Chondrocyte (in vitro differentiated cells): Measurements from ENCODE around the gene CHST11. TPM values are rescaled to one million over a fixed set of nuclear protein-coding genes. Genes with fewer than 3 reads are reported as not detected.

Experiments
- DNase-seq: peaks from one replicate; pipeline ENCODE4 v3.0.0; 2021; ENCODE audit warnings: mixed read lengths, low spot score
- H3K27ac Mint-ChIP-seq: one replicate; pipeline ENCODE4 v1.8.0; 2021; ENCODE audit warnings: mild to moderate bottlenecking, moderate library complexity, mixed read lengths; ENCODE audit not compliant: unreplicated experiment
- H3K27me3 Mint-ChIP-seq: 2 replicates; pipeline ENCODE4 v1.8.0; 2021; ENCODE audit warnings: low read depth, mixed read lengths
- H3K36me3 Mint-ChIP-seq: 2 replicates; pipeline ENCODE4 v1.8.0; 2021; ENCODE audit warnings: low read depth, mixed read lengths
- H3K4me1 Mint-ChIP-seq: 2 replicates; pipeline ENCODE4 v1.8.0; 2021; ENCODE audit warnings: low read depth, mild to moderate bottlenecking, mixed read lengths
- H3K4me3 Mint-ChIP-seq: one replicate; pipeline ENCODE4 v1.8.0; 2021; ENCODE audit warnings: mild to moderate bottlenecking, moderate library complexity, mixed read lengths; ENCODE audit not compliant: unreplicated experiment
- H3K9me3 Mint-ChIP-seq: 2 replicates; pipeline ENCODE4 v1.8.0; 2021; ENCODE audit warnings: low read depth, mixed read lengths
- total RNA-seq: library from RNA; stranded (reverse); gene quantifications from 3 replicates; pipeline ENCODE4 v1.2.1, GENCODE V29; 2021
- TF ChIP-seq, protein P1 (sequence below): fragments of 200-600 bp; sonication (generic); IDR thresholded peaks from 2 replicates; pipeline ENCODE4 v1.5.0; 2021; ENCODE audit warnings: antibody characterized with exemption, mild to moderate bottlenecking, moderate library complexity

Gene CHST11
- total RNA-seq, 1 donor from 2014 or later: 6.2 TPM

DNA sequence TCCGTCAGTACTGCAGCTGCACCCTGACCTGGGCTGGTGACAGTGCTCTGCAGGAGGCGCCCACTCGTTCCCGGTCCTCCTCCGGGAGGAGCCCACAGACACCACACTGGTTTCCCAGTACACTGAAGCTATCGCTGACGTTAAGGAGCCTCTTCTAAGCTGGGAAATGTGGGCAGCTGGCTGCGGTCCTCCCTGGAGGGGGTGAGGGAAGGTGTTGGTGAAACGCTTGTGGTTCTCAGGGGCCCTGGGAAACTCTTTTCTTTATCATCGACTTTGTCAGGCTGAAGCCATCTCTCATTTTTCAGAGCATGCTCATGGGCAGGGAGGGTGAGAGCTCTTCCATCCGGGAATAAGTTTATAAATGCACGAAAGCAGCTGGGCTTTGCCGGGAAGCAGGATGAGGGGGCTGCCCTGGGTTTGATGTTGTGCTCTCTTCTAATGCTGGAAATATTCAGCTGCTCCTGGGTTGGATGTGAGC, 176.0 kb downstream of the CHST11 start:
- no peaks in the 10 kb centered on the region for H3K9me3 Mint-ChIP-seq
- H3K27me3 Mint-ChIP-seq: no peaks in the 10 kb centered on the region
- no peaks in the 10 kb centered on the region for H3K36me3 Mint-ChIP-seq
- DNase-seq: no peak
- TF ChIP-seq, protein P1, sequence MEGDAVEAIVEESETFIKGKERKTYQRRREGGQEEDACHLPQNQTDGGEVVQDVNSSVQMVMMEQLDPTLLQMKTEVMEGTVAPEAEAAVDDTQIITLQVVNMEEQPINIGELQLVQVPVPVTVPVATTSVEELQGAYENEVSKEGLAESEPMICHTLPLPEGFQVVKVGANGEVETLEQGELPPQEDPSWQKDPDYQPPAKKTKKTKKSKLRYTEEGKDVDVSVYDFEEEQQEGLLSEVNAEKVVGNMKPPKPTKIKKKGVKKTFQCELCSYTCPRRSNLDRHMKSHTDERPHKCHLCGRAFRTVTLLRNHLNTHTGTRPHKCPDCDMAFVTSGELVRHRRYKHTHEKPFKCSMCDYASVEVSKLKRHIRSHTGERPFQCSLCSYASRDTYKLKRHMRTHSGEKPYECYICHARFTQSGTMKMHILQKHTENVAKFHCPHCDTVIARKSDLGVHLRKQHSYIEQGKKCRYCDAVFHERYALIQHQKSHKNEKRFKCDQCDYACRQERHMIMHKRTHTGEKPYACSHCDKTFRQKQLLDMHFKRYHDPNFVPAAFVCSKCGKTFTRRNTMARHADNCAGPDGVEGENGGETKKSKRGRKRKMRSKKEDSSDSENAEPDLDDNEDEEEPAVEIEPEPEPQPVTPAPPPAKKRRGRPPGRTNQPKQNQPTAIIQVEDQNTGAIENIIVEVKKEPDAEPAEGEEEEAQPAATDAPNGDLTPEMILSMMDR: no peak
- H3K4me1 Mint-ChIP-seq: peaks cover 10% of the 10 kb centered on the region
- peak overlapping the region; percentile 14 for H3K27ac Mint-ChIP-seq
- H3K4me3 Mint-ChIP-seq: no peak overlapping the region

DNA sequence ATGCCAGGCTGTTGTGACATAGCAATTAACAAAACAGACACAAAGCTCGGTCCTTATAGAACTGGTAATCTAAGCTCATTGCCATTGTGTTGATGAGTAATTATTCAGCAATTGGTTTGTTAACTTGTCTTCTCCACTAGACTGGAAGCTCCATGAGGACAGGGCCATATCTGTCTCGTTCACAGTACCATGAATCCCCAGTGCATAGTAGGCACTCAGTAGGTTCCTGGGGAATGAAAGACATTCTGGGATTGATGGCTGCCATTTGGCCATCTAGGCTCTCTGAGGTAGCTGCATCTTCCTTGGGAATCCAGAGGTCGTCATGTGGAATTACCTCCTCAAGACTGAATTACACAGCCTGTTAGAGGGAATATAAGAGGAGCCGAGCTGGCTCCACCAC, 177.3 kb downstream of the CHST11 start:
- no peak overlapping the region for H3K4me3 Mint-ChIP-seq
- H3K27me3 Mint-ChIP-seq: no peaks in the 10 kb centered on the region
- no peak overlapping the region for H3K27ac Mint-ChIP-seq
- TF ChIP-seq, protein P1: no peak
- peaks cover 5% of the 10 kb centered on the region for H3K4me1 Mint-ChIP-seq
- no peaks in the 10 kb centered on the region for H3K9me3 Mint-ChIP-seq
- no peaks in the 10 kb centered on the region for H3K36me3 Mint-ChIP-seq
- DNase-seq: no peak

DNA sequence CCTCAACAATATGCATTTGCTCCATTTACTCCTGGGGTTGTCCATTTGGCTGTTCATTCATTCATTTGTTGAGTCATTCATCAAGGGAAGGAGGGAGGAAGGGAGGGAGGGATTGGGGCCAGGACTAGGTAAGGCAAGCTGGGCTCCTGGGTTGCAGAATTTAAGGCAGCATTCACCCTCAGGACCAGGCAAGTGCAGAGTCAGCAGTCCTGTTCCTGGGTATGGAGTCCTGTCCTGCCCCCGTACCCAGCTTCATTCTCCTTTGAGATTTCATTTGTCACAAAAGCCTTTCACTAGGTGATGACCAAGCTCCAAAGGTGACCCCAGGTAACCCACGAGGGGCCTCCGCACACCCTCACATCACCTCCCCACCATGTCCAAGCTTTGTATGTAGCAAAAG, 178.1 kb downstream of the CHST11 start:
- H3K9me3 Mint-ChIP-seq: no peaks in the 10 kb centered on the region
- H3K36me3 Mint-ChIP-seq: no peaks in the 10 kb centered on the region
- peaks cover 5% of the 10 kb centered on the region for H3K4me1 Mint-ChIP-seq
- H3K27ac Mint-ChIP-seq: no peak overlapping the region
- H3K27me3 Mint-ChIP-seq: no peaks in the 10 kb centered on the region
- H3K4me3 Mint-ChIP-seq: no peak overlapping the region
- DNase-seq: no peak
- TF ChIP-seq, protein P1: no peak

DNA sequence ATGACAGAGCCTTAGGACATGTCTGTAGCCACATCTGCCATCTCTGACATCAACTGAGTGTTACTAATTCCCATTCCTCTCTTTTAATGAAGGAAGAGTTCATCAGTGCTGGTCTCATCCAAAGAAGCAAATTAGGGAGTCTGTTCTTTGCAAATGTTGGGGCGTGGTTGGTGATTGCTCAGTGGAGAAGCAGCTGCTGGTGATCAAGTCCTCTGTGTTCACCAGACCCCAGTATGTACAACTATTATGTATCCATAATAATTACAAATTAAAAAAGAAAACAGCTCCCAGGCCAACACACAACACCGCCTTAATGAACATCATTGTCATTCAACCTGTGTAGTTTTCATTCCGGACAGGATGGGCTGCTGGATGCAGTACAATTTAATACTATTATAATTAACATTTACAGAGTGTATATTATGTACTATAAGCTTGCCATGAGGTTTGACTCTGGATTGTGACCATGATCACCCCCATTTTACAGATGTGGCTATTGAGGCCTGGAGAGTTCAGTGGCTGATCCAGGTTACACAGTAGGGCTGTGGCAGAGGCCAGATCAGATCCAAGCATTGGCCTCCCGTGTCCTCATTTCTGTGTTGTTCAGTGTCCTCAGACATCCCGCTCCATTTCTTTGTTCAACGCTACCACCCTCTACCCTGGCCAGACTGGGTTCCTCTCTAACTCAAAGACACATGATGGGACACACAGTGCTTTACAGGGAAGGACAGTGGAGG, 179.0 kb downstream of the CHST11 start:
- Mint-ChIP-seq H3K27me3 (no peaks in the 10 kb centered on the region), H3K27ac (no peak overlapping the region), H3K4me1 (peaks cover 5% of the 10 kb centered on the region), H3K9me3 (no peaks in the 10 kb centered on the region), H3K4me3 (no peak overlapping the region), H3K36me3 (peaks cover 2% of the 10 kb centered on the region)
- TF ChIP-seq, protein P1: no peak
- no peak for DNase-seq

DNA sequence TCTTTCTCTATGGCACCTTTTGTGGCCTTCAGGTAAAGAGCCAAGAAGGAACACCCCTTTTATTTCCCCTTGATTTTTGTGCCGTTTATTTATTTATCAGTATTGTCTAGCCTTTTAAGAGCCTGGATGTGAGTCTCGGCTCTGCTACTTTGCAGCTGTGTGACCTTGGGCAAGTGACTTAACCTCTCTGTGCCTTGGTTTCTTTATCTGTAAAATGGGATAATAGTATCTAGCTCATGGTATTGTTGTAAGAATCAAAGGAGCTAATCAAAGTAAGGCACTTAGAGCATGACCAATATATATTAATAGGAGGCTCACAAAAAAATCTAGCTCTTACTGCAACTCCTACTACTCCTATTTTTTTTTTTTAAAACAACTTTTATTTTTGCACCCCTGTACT, 179.7 kb downstream of the CHST11 start:
- Mint-ChIP-seq H3K9me3 (no peaks in the 10 kb centered on the region), H3K36me3 (peaks cover 2% of the 10 kb centered on the region), H3K27me3 (no peaks in the 10 kb centered on the region), H3K4me3 (no peak overlapping the region), H3K4me1 (peaks cover 5% of the 10 kb centered on the region), H3K27ac (no peak overlapping the region)
- TF ChIP-seq, protein P1: no peak
- DNase-seq: no peak
